ENCODE results near the gene KCNN3.

The KCNN3 gene

GRCh38 chr1:154843636-154844296 lies 26.3 kb downstream of the KCNN3 start:
- no peak for DNase-seq

DNA sequence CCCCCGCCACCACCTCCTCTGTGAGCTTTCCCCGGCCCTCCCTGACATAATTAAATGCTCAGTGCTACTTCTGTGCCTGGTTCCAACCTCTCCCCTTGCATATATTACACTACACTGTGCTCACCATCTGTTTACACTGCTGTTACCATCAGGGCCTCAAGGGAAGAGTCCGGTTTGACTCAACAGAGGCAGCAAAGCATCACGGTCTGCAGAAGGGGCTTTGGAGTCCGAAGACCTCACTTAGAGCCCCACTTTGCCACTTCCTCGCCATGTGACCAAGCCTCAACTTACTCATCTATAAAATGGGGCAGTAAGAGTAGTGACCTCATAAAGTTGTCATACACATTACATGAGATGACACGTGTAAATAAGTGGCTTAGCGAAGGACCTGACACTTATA lies 27.4 kb downstream of the KCNN3 start:
- DNase-seq = no peak

GRCh38 chr1:154841384-154841783 lies 28.7 kb downstream of the KCNN3 start:
- DNase-seq = no peak

GRCh38 chr1:154840269-154841176 lies 29.6 kb downstream of the KCNN3 start:
- DNase-seq = no peak

DNA sequence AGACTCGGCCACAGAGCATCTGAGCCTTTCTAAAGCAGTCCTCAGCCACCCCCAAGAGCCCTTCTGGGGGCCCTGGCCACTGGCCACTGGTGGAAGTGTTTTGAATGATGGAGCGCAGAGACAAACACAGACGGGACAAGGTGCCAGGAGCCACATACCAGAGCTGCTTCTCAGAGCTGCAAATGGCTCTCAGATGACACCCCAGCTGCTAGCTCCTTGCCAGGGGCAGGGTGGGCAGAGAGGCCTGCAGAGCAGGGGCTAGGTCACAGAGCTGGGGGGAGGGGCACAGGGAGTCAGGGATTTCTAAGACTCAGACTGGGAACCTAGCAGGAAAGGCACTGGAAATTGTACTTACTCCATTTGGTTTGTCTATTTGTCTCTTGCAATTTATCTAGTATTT lies 30.4 kb downstream of the KCNN3 start:
- DNase-seq = no peak

- DNase-seq = no peak
Observed at GRCh38 chr1:154838988-154839387, 31.1 kb downstream of the KCNN3 start.

- DNase-seq = no peak
Observed at GRCh38 chr1:154838461-154838860, 31.6 kb downstream of the KCNN3 start.

DNA sequence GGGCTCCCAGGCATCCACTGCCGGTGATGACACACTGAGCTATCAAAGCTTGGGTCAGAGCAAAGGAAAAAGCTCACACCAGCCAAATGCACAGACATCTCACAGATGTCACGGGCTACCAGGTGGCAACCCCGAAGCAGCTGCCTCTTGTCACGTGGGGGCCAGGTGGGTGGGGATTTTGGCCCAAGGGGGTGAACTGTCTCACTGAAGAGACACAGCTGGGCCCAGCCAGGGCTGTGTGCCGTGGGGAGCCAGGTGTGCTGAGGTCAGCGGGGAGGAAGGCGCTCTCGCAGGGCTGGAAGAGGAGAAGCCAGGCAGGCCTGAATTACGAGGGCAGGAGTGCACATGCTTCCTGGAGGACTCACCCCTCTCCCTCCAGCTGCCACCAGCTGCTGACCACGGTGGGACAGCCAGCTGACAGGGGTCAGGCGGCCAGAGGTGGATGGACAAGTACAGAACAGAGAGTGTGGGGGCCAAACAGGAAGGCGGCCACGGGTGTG lies 32.4 kb downstream of the KCNN3 start:
- DNase-seq = no peak

DNA sequence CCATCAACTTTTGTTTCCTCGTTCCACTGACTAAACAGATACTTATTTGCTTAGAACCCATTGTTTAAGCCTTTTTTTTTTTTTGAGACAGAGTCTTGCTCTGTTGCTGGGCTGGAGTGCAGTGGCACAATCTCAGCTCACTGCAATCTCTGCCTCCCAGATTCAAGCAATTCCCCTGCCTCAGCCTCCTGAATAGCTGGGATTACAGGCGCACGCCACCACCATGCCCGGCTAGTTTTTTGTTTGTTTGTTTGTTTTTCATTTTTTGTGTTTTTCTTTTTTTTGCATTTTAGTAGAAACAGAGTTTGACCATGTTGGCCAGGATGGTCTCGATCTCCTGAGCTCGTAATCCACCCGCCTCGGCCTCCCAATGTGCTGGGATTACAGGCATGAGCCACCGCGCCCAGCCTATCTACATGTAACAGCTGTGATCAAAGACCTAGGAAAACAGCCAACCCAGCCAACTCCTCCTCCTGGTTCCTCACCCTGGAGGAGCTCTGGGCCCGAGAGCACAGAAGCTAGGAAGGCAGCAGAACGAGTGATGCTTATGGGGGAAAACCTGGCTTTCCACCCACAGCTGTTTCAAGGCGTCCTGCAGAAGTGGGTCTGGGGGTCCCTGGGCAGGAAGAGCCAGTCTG lies 32.9 kb downstream of the KCNN3 start:
- no peak for DNase-seq

DNA sequence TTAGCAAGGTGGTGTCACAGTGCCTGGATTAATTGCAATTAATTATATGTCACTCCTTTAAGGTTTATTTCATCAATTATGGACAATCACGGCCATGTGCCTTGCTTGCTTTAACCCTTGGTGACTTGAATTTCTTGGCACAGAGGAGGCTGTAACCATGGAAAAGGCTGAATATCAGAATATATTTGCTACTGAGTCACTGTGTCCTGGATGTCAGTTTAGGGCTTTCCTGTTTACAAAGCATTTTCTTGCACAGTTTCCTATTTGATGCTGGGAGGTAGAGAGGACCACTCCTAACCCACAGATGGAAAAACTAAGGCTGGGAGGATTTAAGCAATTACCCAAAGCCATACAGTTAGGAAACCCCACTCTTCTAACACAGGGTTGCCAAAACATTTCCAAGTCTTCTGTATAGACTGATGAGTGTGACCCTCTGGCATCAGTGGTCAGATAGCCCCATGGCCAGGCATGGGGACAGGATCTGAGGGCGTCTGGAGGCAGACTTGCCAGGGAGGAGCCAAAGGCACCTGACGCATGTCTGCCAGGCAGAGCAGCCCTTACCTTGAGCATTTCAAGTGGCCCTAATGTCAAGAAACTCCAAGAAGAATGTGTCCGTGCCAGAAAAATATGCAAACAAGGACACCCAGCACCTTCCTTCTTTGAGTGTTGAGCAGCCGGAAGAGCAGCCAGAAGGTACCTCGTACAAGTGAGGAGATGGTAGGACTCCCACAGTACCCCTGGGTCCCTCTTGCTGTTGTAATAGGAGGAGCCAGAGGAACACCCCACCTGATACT lies 34.4 kb downstream of the KCNN3 start:
- DNase-seq = no peak

GRCh38 chr1:154833841-154834240 lies 36.2 kb downstream of the KCNN3 start:
- DNase-seq = no peak

- peak in 6 of 58 donors; percentile 5 to 28 (median 14) for DNase-seq
Observed at GRCh38 chr1:154833209-154833608, 36.9 kb downstream of the KCNN3 start.

DNA sequence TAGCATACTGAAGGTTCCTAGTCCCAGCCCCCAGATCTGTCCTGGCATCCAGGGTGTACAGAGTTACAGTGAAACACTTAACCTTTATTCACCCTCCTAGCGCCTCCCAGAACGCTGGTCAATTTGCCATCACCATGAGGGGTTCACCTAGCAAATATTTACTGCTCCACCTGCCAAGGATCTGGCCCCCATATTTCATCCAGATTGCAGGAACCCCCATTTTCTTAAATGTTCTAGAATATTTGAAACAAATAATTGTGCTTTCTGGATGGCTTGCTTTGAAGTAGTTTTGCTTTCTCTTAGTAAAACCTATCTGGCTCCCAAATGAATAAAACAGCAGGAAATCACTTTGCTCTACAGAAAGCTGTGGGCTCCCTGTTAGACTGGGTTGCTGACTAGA lies 37.7 kb downstream of the KCNN3 start:
- no peak for DNase-seq

- DNase-seq = no peak
Observed at GRCh38 chr1:154831462-154831861, 38.6 kb downstream of the KCNN3 start.

DNA sequence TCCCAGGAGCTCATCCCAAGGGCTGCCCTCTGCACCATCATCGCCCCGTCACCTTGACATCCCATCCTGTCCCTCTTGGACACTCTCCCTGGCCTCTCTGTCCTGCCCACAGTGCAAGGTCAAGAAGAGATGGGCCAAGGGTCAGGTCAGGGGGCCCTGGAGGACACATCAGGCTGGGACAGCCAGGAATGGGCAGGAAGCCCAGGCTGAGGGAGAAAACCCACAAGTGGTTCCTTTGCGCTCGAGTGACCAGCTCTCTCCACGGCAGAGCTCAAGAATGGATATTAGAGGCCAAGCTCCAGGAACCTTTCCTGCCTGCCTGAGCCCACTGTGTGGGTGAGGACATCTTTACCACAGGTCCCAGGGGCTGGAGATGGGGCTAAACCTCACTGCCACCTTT lies 41.0 kb downstream of the KCNN3 start:
- DNase-seq = no peak

GRCh38 chr1:154824179-154825000 lies 45.7 kb downstream of the KCNN3 start:
- DNase-seq = no peak

- DNase-seq = no peak
Observed at GRCh38 chr1:154822717-154823116, 47.4 kb downstream of the KCNN3 start.

DNA sequence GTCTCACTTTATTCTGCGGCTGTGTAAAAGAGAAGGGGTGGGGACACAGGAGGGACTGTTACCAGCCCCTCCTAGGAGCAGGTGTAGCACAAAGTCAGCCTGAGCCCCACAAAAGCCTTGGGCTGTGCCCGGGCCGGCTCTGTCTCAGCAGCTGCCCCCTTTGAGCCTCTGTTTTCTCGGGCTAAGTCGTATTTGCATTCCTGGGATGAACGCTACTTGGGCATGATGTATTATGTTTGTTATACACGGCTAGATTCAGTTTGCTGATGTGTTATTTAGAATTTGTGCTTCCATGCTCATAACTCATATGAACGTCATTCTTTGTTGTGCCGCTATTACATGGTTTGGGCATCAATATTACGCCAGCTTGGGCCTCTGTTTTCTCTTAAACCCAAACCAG lies 47.8 kb downstream of the KCNN3 start:
- no peak for DNase-seq

- no peak for DNase-seq
Observed at GRCh38 chr1:154821083-154821482, 49.0 kb downstream of the KCNN3 start.

DNA sequence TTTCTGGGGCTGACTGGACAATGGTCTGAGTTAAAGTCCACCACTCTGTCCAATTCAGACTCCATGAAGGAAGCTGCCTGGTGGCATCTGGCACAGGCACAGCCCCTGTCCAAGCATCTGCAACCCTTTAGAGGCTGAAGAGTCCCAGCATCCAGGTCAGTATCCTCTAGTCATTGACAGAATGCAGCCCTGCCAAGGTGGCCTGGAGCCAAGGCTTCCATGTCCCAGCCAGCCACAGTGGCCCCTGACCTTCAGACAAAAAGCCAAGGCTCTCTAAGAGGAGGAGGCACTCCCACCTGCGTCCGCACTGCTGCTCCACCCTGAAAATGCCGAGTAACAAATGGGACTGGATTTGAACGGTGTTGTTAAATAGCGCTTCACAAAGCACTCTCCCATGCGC lies 49.4 kb downstream of the KCNN3 start:
- DNase-seq = no peak

Data from anterior cingulate cortex (tissue), 58 donors.